HG02938 (cell line): Measurements from ENCODE around the gene VWC2.

Experiments used
- ATAC-seq: cut with Tn5 transposase; IDR thresholded peaks from one replicate; pipeline ENCODE4 v1.9.1; 2021; ENCODE audit warnings: mild to moderate bottlenecking, moderate library complexity; ENCODE audit not compliant: unreplicated experiment

VWC2 gene

DNA sequence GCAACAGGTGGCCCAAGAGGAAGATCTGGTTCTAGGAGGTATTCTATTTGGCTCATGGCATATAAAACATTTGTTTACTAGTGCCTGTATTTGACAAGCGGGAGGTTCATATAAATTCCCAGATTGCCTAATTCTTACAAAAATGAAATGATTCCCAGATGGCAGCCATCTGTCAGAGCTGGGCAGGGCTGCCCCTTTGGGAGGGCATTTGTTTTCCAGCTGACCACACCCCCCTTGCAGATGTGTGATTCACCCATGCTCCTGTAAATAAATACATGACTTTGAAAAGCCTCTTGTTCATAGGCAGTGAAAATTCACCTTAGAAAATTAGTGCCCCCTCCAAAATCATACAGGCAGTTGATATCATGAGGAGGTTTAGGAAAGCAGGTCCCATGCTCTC is 8.6 kb downstream of the VWC2 start:
- no peak for ATAC-seq

DNA sequence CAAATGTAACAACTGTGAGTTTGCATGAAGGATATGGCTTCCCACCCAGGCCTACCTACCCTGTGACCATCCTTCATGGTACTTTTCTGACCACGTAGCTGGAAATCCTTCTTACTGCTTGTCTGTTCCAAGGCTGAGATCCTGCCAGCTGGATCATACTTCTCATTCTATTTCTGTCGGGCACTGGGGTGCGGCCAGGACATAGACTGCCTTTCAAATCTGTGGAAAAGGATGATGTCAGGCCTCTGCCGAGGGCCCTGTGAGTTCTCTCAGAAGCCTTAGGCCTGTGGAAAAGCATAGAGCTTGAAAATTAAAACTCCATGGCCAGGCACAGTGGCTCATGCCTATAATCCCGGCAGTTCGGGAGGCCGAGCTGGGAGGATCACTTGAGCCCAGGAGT is 10.0 kb downstream of the VWC2 start:
- ATAC-seq, result no peak

DNA sequence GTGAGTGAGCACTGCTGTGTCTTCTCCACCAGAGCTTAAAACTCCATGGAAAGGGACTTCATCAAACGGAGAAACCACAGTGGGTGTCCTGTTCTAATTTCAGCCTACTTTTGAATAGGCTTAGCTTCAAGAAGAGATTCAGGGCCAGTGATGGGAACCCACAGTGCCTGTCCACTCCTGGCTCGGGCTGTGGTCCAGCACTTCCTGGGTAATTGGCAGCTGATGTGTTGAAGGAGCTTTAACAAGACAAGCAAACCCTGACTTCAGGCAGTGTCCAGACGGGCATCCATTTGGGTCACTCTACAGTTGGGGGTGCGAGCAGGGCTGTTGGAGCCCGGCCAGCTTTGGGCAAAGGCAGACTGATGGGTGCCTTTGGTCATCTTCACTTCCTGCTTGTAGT is 14.5 kb downstream of the VWC2 start:
- no peak for ATAC-seq

DNA sequence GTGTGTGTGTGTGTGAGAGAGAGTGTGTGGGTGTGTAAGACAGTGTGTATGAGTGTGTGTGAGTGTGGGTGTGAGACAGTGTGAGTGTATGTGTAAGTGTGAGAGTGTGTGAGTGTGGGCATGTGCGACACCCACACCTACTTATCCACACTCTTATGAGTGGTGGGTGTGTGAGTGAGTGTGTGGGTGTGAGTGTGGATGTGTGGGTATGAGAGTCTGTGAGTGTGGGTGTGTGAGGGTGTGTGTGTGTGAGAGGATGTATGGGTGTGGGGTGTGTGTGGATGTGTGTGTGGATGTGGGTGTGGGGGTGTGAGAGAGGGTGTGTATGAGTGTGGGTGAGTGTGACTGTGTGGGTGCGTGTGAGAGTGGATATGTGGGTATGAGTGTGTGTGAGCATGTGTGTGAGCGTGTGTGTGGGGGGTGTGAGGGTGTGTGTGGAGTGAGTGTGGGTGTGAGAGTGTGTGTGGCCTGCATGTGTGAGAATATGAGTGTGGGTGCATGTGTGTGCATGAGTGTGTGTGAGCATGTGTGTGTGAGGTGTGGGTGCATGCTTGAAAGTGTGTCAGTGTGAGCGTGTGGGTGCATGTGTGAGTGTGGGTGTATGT is 15.1 kb downstream of the VWC2 start:
- ATAC-seq, result no peak

DNA sequence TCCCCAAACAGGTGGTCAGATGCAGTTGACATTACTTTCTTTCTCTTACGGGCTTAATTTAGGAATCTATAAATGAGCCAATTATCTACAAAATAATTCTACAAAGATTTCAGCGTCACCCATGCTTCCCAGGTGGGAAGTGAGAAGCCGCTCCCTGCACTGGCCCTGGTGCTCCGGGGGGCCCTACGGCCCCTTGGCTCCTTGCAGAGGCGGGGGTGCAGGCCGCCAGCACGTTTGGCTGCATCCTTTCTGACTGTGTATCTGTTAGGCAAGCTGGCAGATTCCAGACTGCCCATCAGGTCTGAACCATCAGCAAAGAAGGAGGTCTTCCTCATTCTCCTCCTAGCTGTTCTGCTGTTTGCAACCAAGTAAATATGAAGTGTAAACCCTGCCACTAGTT is 16.3 kb downstream of the VWC2 start:
- ATAC-seq, result no peak

DNA sequence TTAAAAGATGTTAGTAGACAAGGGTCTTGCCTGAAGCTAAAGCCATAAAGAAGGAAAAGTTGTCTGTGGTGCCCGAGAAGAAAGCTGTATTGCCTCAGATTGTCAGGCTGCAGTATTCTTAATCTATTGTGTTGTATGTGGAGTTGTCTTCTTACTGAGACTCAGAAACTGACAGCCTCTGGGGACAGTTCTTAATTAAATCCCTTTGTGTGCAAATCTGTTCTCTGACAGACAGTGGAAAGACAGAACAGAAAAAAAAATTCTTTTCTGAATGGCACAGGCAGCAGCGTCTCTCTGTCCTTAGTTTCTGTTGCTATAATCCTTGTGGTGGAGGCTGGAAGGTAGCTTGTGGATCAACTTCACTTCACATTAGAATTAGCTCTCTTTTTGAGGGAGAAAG is 16.8 kb downstream of the VWC2 start:
- ATAC-seq, result no peak

DNA sequence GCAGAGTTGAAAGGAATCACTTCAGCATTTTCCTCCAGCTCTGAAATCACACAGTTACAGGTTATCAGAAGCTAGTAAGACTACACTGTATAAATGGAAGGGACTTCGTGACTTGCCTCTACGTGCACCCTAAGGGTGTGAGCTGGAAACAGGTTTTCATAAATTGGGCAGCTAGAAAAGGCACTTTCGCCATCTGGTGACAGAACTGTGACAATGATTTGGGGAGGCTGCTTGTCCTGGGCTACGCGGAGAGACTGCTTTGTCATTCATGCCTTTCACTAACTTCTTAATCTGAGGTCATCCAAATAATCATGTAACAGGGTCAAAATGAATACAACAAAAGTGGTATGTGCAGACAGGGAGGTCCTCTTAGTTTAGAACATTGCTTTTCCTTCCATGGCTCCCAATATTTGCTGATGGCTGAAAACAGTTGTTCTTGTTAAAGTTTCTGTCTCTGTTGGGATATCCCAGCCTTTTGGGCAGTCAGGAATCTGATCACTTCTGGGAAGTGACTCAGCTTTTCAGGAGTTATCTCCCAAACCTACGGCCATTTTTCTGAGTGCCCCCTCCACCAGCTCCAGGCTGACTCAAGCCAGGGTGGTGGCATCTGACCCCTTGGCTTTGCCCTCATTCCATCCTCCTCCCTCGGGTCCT is 17.8 kb downstream of the VWC2 start:
- peak; percentile 88 for ATAC-seq

DNA sequence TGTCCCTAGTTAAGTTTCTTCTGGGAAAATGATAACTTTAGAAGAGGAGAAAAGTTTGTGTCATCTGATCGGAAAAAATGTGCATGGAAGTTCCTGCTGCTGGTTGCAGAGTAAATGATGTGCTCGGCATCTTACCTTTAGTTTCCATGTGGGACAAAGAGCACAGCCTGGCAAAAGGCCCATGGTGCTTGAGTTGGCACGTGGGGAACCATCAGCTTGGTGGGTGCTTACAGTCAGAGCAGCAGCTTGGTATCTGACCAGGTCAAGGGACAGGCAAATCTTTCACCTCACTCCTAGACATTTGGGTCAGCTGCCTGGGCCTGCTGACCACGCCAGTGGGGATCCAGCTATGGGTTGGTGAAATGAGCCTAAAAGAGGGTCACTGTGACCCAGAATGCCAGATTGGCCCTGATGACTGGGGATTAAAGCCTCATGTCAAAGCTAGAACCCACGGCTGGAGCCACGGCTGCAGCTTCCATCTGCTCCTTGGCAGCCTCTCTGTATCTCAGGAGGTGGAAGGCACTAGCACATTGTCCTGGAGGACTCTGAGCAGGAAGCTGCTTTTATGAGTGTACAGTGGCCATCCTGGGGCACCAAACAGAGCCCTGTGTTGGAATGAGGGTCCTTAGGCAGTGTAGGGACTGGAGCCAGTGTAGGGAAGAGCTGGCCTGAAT is 24.7 kb downstream of the VWC2 start:
- ATAC-seq, result no peak

DNA sequence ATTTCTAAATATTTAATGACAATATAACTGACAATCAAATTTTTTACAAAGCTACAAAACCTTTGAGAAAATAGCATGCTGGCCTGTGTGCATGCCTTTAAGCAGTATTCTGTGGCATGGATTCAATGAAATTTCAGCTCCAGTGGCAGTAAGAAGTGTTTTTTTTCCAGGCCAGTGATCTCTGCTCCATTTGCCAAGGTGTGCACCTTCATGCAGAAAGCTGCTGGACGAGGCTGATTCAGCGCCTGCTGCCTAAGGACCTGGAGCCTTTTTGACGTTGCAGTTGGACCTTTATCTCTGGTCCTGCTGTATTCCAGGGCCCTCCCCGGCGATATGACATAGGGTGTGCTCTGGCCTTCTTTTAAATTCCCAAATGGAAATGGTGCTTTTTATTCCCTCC is 26.6 kb downstream of the VWC2 start:
- no peak for ATAC-seq

DNA sequence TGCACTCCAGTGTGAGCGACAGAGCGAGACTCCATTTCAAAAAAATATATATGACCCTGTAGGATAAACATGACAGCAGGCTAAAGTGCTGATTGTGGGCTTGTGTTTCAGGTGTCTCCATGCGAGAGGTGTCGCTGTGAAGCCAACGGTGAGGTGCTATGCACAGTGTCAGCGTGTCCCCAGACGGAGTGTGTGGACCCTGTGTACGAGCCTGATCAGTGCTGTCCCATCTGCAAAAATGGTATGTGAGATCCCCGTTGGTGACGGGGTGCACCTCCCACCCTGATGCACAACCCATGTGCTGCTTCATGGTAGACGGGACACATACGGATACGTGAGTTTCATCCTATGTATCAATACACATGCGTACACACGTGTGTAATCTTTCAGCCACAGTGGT is 29.2 kb downstream of the VWC2 start:
- no peak for ATAC-seq

DNA sequence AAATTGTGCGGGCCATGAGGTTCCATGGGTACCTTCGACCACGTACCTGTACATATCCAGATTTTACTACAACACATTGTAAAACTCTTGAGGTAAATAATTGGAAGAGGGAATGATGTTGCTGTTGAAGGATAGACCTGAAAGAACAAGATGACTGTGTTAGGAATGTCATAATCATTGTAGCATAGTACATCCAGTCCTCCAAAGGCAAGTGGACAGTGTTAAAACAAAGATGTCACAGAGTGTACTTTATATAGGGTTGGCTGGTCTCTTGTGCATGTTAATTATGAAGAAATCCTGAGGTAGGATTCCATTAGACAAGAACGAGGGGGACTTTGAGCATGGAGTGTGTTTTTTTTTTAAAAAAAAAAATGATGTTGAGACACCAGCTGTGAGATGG is 30.4 kb downstream of the VWC2 start:
- ATAC-seq, result no peak

DNA sequence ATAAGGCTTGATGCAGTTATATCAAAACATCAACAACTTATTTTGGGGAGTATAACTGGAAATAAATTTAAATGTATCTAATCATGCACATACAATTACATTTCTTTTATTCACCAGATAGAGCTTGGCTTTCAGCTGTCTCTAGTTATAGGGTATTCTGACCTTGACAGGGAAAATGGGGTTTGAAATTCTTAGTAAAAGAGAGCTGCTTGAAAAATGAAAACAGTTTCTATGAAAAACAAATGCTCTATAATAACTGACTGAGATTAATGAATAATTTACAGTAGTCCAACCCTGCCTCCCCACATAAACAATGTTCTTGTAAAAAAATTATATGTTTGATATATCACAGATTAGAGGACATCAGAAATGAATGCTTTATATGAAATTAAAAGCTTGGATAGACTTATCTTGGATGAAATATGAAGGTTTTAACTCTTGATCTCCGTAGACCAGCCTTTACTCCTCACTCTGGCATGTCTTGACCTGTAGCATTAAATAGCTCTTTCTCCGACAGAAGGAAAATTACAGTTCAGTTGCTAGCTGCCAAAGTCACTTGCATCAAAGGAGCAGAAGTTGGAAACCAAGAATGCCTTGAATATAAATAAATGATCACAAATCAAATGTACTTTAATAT is 32.1 kb downstream of the VWC2 start:
- no peak for ATAC-seq

DNA sequence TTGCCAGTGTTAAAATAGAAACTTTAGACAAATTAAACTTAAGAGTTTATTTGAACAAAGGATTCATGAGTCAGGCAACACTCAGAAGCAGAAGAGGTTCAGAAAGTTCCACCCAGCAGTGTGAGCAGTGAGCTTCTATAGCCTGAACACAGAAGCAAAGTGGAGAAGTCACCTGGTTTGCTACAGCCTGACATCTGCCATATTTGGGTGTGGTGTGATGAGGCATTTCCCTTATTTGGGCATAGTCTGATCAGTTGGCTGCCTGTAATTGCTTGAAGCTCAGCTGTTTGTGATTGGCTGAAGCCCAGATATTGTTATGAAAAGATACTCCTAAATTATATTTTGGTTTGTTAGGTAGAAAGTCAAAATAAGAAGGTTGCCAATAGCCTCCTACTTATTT is 39.1 kb downstream of the VWC2 start:
- ATAC-seq, result no peak

DNA sequence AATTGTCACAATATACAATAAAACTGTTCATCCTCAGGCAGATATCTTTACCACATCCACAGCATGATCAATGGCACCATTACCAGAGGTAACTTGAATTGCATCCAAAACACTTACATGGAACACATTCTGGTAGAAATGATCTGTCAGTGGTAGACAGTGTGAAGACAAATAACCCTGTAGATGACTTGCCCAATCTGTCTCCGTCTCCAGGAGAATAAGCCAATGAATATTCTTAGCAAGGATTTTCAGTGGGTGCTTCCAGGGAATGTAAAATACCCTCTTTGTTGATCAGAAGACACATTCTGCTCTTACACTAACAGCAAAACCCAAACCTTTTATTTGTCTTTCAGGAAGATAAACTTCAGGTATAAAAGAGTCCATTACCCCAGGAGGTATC is 43.8 kb downstream of the VWC2 start:
- ATAC-seq, result no peak

DNA sequence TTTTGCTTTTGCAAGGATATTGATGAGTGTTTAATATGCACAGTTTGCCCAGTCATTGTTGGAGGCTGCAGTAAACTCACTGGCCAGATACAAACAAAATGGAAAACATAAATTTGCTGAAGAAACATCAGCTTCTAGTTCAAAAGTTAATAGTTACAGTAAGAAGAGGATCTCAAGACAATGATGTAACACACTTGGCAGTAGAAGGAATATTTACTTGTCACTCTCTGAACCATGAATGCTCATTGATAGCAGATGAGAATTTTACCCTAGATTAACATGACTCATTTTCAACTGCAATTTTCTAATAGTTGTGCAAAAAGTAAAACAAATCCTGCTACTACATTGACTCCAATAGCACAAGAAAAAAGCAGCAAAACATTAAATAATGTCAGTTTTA is 47.7 kb downstream of the VWC2 start:
- ATAC-seq, result no peak

DNA sequence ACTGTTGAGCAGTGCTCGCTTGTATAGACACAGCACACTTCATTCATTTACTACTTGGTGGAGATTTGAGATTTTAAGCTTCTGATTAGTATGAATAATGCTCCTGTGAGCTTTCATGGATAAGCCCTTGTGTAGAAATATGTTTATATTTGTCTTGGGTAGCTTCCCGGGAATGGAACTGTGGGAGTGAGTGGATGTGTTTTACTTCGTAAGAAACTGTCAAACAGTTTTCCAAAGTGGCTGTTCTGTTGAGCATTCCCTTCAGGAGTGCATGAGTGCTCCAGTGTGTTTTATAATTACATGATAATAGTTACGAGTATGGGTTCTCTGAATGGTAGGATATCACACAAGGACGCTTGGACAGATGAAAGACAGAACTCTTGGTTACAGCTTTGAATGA is 49.4 kb downstream of the VWC2 start:
- ATAC-seq, result no peak

DNA sequence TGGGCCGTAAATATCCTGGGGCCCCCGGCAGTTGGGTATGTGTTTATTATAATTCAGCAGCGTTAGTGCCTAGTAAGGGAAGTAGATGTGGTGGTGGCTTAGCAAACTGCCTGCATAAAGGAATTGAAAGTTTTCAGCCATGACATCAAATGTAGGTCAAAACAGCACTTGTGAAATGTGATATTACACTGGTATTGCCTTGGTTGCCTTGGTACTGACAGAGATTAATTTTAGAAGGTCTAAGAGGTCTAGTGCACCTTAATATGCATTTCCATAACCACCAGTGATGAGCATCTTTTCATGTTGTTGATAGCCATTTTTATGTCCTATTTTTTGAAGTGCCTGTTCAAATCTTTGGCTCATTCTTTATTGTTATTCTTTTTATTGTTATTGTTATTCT is 50.1 kb downstream of the VWC2 start:
- no peak for ATAC-seq

DNA sequence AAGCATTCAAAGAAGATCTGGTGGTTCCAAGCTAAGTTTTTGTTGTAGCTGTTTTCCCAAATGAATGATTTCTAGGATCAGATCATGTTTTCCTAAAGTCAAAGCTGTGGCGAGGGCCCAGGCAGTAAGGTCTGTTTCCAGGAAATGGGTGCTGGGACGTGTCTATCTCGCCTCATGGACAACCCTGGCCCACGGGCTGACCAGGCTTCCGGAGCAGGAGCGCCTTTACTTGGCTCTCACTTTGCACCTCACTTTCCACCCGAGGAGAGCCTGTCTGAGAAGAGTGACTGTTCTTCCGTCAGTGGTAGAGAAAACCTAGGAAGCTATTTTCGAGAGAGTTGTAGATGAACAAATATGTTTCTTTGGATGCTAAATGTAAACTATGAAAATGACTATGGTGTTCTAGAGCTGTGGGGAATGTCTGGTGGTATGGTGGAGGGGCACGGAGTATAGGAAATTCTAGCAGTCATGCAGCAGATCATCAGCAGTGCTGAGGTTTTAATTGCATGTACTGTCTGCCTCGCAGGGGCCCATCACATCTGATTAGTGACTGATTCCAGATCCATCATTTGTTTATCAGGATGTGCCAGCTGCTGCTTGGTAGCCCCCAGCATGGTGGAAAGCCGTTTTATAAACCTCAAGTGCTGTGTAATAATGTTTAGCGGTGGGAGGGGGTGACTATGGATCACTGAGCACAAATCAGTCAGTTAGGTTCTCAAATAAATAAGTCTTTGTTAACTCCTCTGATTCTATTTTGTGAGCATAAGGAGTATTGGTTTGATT is 66.6 kb downstream of the VWC2 start:
- no peak for ATAC-seq

DNA sequence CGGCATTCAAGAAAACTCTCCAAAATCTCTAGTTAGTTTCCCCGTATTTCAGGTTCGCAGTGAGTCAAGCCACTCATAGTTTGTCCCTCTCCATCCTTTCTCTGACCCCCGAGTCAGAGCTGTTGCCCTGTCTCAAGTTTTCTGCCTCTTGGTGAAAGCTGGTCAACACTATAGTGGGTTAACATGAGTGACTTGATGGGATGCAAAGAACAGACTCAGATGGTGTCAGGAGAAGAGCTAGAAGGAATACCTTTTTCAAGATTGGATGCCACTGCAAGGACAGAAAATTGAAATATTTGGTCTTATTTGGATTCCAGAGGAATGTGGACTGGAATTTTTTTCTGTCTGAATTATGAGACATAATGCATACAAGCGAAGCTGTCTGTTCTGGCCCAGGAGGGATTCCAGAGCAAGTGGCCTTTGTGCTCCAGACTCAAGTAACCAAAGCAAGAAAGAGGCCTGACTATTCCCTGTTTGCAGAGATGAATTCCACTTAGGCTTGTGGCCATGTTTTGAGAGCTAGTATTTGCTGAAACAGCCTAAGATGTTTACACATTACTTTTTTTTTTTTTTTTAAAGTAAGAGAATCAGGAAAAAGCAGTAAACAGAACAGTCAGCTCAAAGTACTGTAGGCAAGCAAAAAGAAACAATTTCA is 67.4 kb downstream of the VWC2 start:
- ATAC-seq, result no peak

DNA sequence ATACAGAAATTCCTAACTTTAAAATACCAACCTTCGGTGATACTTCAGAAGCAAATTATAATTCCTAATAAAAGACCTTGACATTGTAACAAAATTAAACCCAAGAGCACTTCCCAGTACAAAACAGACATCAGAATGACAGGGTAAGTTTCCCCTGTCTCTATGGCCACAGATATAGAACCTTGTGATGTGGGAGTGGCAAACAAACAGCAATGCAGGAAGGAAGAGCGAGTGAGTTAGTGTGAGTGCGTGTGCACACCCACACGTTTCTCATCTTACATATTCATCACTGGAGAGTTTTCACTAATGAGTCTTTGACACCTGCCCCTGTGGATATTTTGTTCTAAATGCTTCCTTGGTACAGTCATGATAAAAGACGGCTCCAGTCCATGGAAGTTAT is 72.2 kb downstream of the VWC2 start:
- ATAC-seq, result no peak
